Karpas-422 (cell line): Measurements from ENCODE around the gene ACP7. TPM values are rescaled to one million over a fixed set of nuclear protein-coding genes. Genes with fewer than 3 reads are reported as not detected.

ENCODE experiments used
- DNase-seq: peaks from one replicate; pipeline ENCODE4 v3.0.0-alpha.2; 2015
- H2AFZ ChIP-seq: fragments of 200-600 bp; sonication (generic); 2 replicates; pipeline ENCODE4 v1.6.1; 2014; ENCODE audit warnings: antibody characterized with exemption, low read length, mixed read lengths
- H3K27ac ChIP-seq: fragments of 200-600 bp; sonication (generic); 2 replicates; pipeline ENCODE4 v1.5.1; 2014; ENCODE audit warnings: mild to moderate bottlenecking, low read length, moderate library complexity
- H3K27me3 ChIP-seq: fragments of 200-600 bp; sonication (generic); 2 replicates; pipeline ENCODE4 v1.6.1; 2014; ENCODE audit warnings: low read length, mixed read lengths
- H3K36me3 ChIP-seq: fragments of 200-600 bp; sonication (generic); 2 replicates; pipeline ENCODE4 v1.6.1; 2014; ENCODE audit warnings: low read length, mixed read lengths; ENCODE audit not compliant: insufficient read depth
- H3K4me1 ChIP-seq: fragments of 200-600 bp; sonication (generic); 2 replicates; pipeline ENCODE4 v1.6.1; 2014; ENCODE audit warnings: mild to moderate bottlenecking, low read length, mixed read lengths
- H3K4me2 ChIP-seq: fragments of 200-600 bp; sonication (generic); 2 replicates; pipeline ENCODE4 v1.6.1; 2014; ENCODE audit warnings: low read length, low read depth, mild to moderate bottlenecking; ENCODE audit not compliant: poor library complexity, severe bottlenecking
- H3K4me3 ChIP-seq: fragments of 200-600 bp; sonication (generic); 2 replicates; pipeline ENCODE4 v1.5.1; 2014; ENCODE audit warnings: mild to moderate bottlenecking, antibody characterized with exemption, low read length, mixed read lengths
- H3K79me2 ChIP-seq: fragments of 200-600 bp; sonication (generic); 2 replicates; pipeline ENCODE4 v1.6.1; 2014; ENCODE audit warnings: mild to moderate bottlenecking, low read length, mixed read lengths
- H3K9ac ChIP-seq: fragments of 200-600 bp; sonication (generic); 2 replicates; pipeline ENCODE4 v1.6.0; 2014; ENCODE audit warnings: low read length
- H3K9me2 ChIP-seq: fragments of 200-600 bp; sonication (generic), shearing (Covaris generic); replicated peaks from 2 replicates; pipeline ENCODE4 v1.6.0; 2014; ENCODE audit warnings: mild to moderate bottlenecking, low read length, moderate library complexity; ENCODE audit not compliant: insufficient read depth
- H3K9me3 ChIP-seq: fragments of 300-700, 200-600 bp; sonication (generic); 2 replicates; pipeline ENCODE4 v1.6.1; 2014; ENCODE audit warnings: low read length, mixed read lengths
- H4K20me1 ChIP-seq: fragments of 200-600 bp; sonication (generic); 2 replicates; pipeline ENCODE4 v1.6.1; 2014; ENCODE audit warnings: mild to moderate bottlenecking, antibody characterized with exemption, low read length, low read depth; ENCODE audit not compliant: insufficient read depth
- total RNA-seq: library from RNA; depleted of rRNA; stranded (reverse); fragments of >200 nt; shearing (Covaris generic); gene quantifications from 2 replicates; pipeline ENCODE4 v1.2.3, GENCODE V29; 2014; ENCODE audit warnings: low replicate concordance; rRNA removed

Gene ACP7
- total RNA-seq, 1 experiment from 2014 or later, result not detected

DNA sequence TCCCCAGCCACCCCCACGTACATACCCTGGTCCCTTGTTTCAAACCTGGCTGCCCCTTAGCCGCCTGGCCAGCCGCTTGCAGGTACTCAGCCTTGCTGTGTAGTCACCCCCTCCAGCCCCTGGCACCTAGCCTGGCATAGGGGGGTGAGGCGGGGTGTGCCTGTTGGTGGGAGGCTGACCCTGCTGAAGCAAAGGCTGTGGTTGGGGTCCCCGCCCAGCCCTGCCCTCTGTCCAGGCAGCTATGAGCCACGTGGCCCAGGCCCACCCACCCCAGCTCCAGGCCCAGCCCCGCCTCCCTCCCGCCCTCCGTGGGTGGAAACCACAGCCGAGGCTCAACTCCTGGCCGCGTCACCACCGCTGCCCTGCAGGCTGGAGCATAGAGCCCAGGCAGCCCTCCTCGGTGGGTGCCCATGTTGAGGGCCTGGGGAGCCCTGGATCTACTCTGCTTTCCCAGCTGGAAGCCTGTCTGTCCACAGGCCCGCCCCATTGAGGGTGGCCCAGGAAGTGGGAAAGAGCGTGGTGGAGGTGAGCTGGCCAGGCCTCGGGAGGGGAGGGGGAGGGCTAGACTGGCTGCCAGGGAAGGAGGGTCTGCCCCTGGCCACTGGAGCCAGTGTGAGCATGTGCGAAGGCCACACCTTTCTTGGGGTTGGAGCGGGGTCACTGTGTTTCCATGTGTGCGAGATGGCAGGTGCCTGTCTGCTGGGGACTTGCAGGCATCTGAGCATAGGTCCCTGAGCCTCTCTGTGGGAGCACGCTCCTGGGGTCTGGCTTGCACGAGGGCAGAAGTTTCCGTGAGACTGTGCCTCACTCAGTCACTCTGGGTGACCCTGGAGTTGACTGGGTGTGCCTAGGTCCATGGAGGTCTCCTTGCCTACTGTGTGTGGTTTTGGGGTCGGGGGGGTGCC lies 72.4 kb downstream of the ACP7 start:
- Histone ChIP-seq H4K20me1 (no peaks in the 10 kb centered on the region), H2AFZ (no peak overlapping the region), H3K4me3 (no peak overlapping the region), H3K79me2 (no peaks in the 10 kb centered on the region), H3K27me3 (no peaks in the 10 kb centered on the region), H3K4me2 (no peak overlapping the region), H3K4me1 (no peaks in the 10 kb centered on the region), H3K9me2 (no peaks in the 10 kb centered on the region), H3K9me3 (no peaks in the 10 kb centered on the region), H3K9ac (no peak overlapping the region), H3K36me3 (no peaks in the 10 kb centered on the region), H3K27ac (no peak overlapping the region)
- DNase-seq, result no peak

GRCh38 chr19:39157275-39157996 lies 73.3 kb downstream of the ACP7 start:
- Histone ChIP-seq H3K27ac (no peak overlapping the region), H3K36me3 (no peaks in the 10 kb centered on the region), H3K27me3 (no peaks in the 10 kb centered on the region), H2AFZ (no peak overlapping the region), H3K9me3 (no peaks in the 10 kb centered on the region), H3K4me1 (no peaks in the 10 kb centered on the region), H3K4me3 (no peak overlapping the region), H4K20me1 (no peaks in the 10 kb centered on the region), H3K4me2 (no peak overlapping the region), H3K9ac (no peak overlapping the region), H3K9me2 (no peaks in the 10 kb centered on the region), H3K79me2 (no peaks in the 10 kb centered on the region)
- DNase-seq, result no peak

GRCh38 chr19:39157997-39158389 lies 73.8 kb downstream of the ACP7 start:
- H4K20me1 ChIP-seq, result no peaks in the 10 kb centered on the region
- no peaks in the 10 kb centered on the region for H3K27me3 ChIP-seq
- H3K36me3 ChIP-seq, result no peaks in the 10 kb centered on the region
- no peak overlapping the region for H3K9ac ChIP-seq
- H3K4me2 ChIP-seq, result no peak overlapping the region
- no peak for DNase-seq
- H3K9me2 ChIP-seq, result no peaks in the 10 kb centered on the region
- H2AFZ ChIP-seq, result no peak overlapping the region
- H3K27ac ChIP-seq, result no peak overlapping the region
- no peak overlapping the region for H3K4me3 ChIP-seq
- no peaks in the 10 kb centered on the region for H3K9me3 ChIP-seq
- H3K4me1 ChIP-seq, result no peaks in the 10 kb centered on the region
- H3K79me2 ChIP-seq, result no peaks in the 10 kb centered on the region

DNA sequence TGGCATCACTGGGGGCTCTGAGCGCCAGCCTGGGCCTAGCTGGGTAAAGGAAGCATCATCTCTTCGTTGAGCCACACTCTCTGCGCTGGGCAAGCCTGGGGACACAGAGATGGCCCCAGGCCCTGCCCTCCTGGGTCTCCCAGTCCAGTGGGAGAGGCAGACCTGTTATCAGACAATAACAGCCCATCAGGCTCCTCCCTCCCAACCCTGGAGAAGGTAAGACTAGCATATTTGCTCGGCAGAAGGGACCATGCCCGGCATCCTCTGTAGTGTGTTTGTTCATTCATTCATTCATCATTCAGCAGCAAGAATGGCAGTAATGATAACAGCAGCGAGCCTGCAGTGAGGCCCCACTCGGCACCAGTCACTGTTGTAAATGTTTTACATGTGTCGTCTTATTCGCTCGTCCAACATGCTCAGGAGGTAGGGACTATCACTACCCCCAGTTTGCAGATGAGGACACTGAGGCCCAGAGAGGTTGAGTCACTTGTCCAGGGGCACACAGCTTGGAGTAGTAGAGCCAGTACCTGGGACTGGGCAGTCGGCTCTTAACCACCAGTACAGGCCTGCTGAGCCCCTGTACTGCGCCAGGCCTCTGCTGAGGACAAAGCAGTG lies 74.6 kb downstream of the ACP7 start:
- Histone ChIP-seq H3K9me2 (no peaks in the 10 kb centered on the region), H3K4me3 (no peak overlapping the region), H3K27me3 (no peaks in the 10 kb centered on the region), H3K9me3 (no peaks in the 10 kb centered on the region), H2AFZ (no peak overlapping the region), H3K36me3 (no peaks in the 10 kb centered on the region), H3K27ac (no peak overlapping the region), H3K4me1 (no peaks in the 10 kb centered on the region), H3K9ac (no peak overlapping the region), H3K79me2 (no peaks in the 10 kb centered on the region), H3K4me2 (no peak overlapping the region), H4K20me1 (no peaks in the 10 kb centered on the region)
- DNase-seq, result no peak

DNA sequence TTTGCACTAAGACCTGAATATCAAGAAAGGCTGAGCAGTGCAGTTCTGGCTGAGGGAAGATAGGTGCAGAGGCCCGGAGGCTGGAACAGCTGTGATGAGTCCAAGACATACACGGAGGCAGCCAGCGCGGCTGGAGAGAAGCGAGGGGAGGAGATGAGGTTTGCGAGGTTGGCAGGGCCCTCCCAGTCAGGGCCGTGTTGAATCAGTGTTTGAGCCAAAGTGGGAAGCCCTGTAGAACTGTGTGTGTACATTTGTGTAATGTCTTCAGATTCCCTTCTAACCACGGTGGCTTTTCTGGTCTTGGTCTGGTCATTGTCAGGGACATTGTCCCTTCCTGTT lies 76.3 kb downstream of the ACP7 start:
- H3K27me3 ChIP-seq, result no peaks in the 10 kb centered on the region
- no peak overlapping the region for H3K9ac ChIP-seq
- no peaks in the 10 kb centered on the region for H3K9me2 ChIP-seq
- no peak overlapping the region for H3K4me3 ChIP-seq
- no peak for DNase-seq
- no peak overlapping the region for H2AFZ ChIP-seq
- no peaks in the 10 kb centered on the region for H4K20me1 ChIP-seq
- no peak overlapping the region for H3K27ac ChIP-seq
- H3K36me3 ChIP-seq, result no peaks in the 10 kb centered on the region
- no peak overlapping the region for H3K4me2 ChIP-seq
- no peaks in the 10 kb centered on the region for H3K4me1 ChIP-seq
- no peaks in the 10 kb centered on the region for H3K79me2 ChIP-seq
- H3K9me3 ChIP-seq, result no peaks in the 10 kb centered on the region

Other genes with a start within 250 kb of the ACP7 start
- 212 and 217 TPM in 2 replicates for gene HNRNPL, start 234.4 kb upstream of the ACP7 start, total RNA-seq
- 69.3 and 77.5 TPM in 2 replicates for gene RINL, start 206.1 kb upstream of the ACP7 start, total RNA-seq
- gene SIRT2, start 184.8 kb upstream of the ACP7 start, total RNA-seq, result 19.5 and 24.7 TPM in 2 replicates
- 13.5 and 18.7 TPM in 2 replicates for gene NFKBIB, start 184.4 kb upstream of the ACP7 start, total RNA-seq
- gene CCER2, start 172.2 kb upstream of the ACP7 start, total RNA-seq, result 3.1 TPM in 1 of 2 replicates, not detected in the other
- gene SARS2, start 153.6 kb upstream of the ACP7 start, total RNA-seq, result 16.8 and 38.2 TPM in 2 replicates
- 46.7 and 71.2 TPM in 2 replicates for gene MRPS12, start 153.4 kb upstream of the ACP7 start, total RNA-seq
- gene FBXO17, start 108.6 kb upstream of the ACP7 start, total RNA-seq, result not detected in 2 replicates
- gene FBXO27, start 51.8 kb upstream of the ACP7 start, total RNA-seq, result not detected in 2 replicates
- 1.7 and 1.9 TPM in 2 replicates for gene PAK4, start 41.4 kb downstream of the ACP7 start, total RNA-seq
- not detected in 2 replicates for gene NCCRP1, start 112.6 kb downstream of the ACP7 start, total RNA-seq
- not detected in 2 replicates for gene SYCN, start 119.9 kb downstream of the ACP7 start, total RNA-seq
- not detected in 2 replicates for gene IFNL3, start 160.6 kb downstream of the ACP7 start, total RNA-seq
- not detected in 2 replicates for gene IFNL4, start 164.5 kb downstream of the ACP7 start, total RNA-seq
- gene IFNL2, start 184.0 kb downstream of the ACP7 start, total RNA-seq, result not detected in 2 replicates
- not detected in 2 replicates for gene IFNL1, start 212.0 kb downstream of the ACP7 start, total RNA-seq
- not detected in 2 replicates for gene LRFN1, start 236.5 kb downstream of the ACP7 start, total RNA-seq